GM21360 (cell line): ENCODE data around the gene COPS7A.
A peak's percentile ranks its signal among the peaks of the same experiment; 100 is the strongest.

Experiments
- ATAC-seq: cut with Tn5 transposase; IDR thresholded peaks from one replicate; pipeline ENCODE4 v1.9.1; 2021; ENCODE audit warnings: mild to moderate bottlenecking, moderate library complexity; ENCODE audit not compliant: unreplicated experiment

The COPS7A gene

DNA sequence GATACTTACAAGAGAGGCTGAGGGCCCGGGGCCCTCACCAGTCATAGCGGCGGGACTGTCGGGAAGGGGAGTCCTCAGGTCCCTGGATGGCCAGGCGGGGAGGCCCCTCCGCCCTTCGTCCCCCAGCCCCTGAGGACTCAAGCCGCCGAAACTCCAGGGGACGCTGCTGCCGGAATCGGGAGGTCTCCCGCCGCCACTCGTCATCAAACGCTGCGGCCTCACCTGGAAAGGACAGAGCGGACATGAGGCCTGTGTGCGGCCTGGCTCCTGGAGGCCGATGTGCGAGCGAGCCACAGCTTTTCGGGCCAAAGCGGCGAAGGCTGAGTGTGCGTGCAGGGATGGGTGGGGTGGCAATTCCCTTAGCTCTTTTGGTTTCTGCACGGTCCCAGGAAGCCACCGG, 24.9 kb downstream of the COPS7A start:
- ATAC-seq: no peak

DNA sequence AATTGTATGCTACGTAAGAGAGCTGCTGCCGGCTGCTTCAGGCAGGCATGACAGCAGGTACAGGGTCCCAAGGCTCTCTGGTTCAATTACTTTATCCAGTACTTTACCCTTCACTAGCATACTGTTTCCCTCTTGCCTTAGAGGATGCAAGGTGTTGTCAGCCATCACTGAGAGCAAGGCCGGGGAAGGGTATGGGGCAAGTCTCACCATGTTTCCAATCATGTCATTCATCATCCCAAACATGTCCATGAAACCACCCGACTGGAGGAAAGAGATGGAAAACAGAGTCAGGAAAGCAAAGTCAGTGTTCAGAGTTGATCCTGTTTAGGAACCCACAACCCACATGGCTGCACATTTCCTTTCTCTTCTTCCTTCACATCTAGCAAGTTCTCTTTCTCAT, 26.7 kb downstream of the COPS7A start:
- no peak for ATAC-seq

DNA sequence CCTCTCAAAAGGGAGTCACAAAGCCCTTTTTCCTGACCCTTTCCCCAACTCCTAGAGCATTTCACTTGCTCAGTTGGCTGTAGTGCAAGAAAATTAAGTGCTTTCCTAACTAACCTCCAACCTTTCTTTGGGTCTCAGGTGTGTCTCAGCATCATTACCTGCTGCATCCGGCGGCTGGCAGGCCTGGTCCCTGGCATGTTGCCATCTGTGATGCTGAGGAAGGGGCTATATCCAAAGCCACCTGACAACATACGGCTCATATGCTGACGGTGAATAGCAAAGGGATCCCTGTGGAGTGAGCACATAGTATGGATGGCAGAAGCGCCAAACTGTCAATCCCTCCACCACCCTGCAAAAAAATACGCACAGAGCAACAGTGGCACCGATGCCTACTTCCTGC, 27.9 kb downstream of the COPS7A start:
- no peak for ATAC-seq

DNA sequence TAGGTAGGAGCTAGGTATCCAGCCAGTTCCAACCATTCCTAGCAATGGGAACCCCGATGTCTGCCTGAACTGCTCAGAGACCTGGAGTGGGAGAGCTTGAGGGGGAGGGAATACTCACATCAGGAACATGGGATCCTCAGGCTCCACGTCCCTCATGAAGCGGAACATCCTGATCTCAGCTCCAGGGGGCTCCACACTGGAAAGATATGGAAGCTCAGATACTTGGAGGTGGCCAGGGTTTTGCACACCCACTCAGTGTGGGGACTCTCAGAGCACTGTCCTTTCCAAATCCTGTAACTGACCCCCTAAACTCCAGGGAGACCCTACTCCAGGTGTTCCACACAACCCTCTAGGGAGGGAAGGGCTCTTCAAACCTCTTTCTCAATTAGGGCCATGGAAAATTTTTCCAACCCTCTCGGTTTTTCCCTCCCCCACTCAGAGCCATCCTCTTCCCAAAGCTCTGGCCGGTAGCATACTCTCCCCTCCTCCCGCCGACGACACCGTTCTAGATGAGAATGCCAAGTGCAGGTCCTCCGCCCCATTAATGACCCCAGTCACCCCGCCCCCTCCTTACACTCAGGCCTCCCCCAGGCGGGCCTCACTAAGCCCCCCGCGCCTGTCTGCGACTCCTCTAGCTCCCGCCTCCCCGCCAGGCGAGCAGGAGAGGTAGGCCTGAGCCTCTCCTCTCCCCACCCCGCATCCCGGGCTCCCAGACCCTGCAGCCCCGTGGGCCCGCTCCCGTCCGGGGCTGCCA, 28.5 kb downstream of the COPS7A start:
- no peak for ATAC-seq

DNA sequence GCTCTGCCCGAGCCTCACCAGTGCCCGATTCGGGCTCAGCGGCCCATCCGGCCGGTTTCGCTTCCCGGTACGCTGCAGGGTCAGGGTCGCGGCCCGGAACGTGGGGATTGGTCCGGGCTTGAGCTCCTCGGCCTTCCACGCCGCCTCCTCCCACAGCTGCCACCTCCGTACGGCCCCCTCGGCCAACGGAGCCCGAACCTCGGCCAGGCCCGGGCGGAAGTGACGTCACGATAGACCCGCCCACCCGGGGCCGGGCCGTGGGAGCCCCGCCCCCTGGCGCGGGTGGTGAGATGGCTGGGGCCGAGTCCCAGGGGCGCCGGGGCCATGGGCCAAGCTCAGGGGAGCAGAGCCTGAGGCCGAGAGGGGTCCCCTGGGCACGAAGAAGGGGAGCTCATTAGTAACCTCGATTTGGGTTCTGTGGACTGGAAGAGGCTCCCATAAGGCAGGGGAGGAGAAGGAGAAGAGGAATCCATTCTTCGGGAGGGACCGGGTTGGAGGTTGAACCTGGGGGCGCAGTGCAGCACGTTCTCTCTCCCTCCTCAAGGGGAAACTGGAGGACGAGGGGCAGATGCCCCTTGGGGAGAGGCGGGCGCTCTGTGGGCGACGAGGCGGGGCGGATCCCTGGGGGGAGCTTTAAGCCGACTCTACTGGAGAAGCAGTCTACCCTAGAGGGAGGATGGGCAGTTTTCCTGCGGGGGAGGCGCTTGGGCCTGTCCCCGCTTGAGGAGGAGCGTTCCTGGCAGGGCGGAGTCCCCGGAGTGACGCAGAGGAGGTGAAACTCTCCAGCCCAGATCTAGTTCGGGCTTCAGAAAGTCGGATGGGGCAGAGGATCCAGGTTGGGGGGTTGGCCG, 29.3 kb downstream of the COPS7A start, which contains the start of gene MLF2:
MLF2 (minus strand) TSS at position 221 of the 851 bp plus-strand sequence. CDS start 807 bp downstream, outside the sequence.
- ATAC-seq: peak; percentile 77

GRCh38 chr12:6753772-6754356, 30.0 kb downstream of the COPS7A start:
- ATAC-seq: no peak

DNA sequence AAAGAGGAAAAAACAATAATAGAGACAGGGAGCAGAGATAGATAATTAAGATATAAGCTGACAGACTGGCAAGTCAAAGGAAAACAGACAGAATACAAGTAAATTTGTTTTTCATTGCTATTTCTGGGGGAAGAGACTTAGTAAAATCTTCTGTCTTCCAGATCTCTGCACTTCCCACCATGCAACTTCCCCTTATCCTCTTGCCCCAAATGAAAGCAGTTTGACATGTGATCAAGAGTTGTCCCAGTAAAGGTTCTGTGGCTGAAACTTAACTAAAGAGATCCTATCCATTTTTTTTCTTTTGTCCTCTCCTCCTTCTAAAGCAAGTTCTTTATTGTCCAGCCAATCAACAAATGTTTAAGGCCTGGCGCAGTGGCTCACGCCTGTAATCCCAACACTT, 30.6 kb downstream of the COPS7A start:
- ATAC-seq: no peak

DNA sequence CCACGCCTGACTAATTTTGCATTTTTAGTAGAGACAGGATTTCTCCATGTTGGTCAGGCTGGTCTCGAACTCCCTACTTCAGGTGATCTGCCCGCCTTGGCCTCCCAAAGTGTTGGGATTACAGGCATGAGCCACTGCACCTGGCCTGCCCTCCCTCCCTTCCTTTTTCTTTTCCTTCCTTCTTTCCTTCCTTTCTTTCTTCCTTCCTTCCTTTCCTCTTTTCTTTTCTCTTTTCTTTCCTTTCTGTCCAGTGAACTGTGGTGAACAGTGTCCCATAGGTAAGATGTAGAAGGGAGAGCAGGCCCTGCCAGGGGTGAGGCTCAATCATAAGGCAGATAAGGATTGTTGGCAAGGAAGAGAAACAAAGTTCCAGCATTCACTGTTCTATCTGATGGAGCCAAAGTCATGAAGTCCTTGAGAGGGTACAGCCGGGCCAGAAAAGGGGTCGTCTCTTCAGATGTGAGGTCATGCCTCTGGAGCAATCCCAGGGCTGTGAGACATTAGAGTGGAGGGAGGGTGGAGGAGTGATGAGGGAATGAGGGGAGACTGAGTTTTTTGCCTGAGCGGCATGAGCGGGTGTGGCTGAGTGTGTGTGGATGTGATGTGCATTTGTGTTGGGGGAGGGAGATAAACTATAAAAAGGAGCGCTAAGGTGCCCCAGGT, 33.3 kb downstream of the COPS7A start:
- ATAC-seq: no peak

DNA sequence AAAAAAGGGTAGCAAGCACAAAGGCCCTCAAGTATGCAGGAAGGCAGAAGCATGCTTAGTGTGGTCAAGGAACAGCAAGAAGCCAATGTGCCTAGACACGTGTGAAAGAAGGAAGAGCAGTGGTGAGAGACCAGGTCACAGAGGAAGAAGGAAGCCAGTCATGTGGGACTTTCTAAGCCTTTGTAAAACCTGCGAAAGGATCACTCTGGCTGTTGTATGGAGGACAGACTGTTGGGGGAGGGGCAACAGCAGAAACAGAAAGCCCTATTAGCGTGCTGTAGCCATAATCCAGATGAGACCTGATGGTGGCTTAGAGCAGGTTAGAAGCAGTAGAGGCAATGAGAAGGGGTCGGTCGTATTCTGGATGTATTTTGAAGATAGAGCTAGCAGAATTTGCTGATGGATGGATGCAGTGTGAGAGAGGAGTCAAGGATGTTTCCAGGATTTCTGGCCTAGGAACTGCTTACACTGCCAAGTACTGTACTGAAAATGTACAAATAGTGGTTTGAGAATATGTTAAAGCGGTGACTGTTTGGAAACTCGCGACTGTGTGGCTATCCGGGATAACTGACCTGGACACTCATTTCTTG, 34.8 kb downstream of the COPS7A start:
- ATAC-seq: no peak

- ATAC-seq: no peak
These were observed 35.9 kb downstream of the COPS7A start for GRCh38 chr12:6759741-6760140.

- ATAC-seq: no peak
These were observed 39.5 kb downstream of the COPS7A start for GRCh38 chr12:6763380-6763779.

DNA sequence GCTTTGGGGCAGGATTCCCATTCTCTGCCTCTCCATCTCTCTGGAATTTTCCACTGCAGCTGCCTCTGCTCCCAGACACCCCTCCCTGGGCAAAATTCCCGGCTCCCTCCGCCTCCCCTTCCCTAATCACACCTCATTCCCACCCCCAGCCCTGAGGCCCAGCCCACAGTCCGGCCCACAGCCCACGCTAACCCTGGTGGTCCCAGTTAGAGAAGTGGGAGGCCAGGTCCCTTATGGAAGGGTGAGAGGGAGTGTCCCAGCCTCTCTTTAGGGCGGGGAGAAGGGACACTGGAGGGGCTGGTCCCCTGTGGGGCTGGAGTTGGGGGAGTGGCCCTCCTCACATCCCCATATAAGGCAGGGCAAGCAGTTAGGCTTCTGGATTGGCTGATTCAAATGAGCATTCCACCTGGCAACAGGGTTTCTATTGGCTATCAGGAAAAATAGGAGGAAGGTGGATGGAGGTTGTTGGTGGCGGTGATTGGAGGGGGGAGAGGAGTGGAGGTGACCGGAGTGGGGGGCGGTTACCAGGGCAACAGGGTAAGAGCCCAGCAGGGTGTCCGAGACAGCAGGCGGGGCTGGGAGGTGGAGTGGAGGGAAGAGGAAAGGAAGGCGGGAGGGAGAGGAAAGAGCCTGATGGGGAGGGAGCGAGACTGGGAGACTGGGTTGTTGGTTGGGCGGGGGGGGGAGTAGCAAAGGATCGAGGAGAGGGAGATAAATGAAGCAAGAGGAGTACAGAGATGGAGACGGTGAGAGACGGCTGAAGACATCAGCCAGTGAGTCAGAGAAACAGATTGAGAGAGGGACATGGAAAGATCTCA, 40.4 kb downstream of the COPS7A start:
- peak; percentile 69 for ATAC-seq

- no peak for ATAC-seq
These were observed 41.3 kb downstream of the COPS7A start for GRCh38 chr12:6765048-6765633.

- no peak for ATAC-seq
These were observed 42.1 kb downstream of the COPS7A start, which contains the start of gene PTMS for GRCh38 chr12:6765634-6766581. PTMS (plus strand) TSS chr12:6766363; CDS start chr12:6766706, 343 bp downstream.

- ATAC-seq: peak; percentile 48
These were observed 43.0 kb downstream of the COPS7A start for GRCh38 chr12:6766651-6767349.

- ATAC-seq: no peak
These were observed 43.8 kb downstream of the COPS7A start for GRCh38 chr12:6767353-6768319.
